ENCODE measurements around the gene NUP107.

The NUP107 gene

DNA sequence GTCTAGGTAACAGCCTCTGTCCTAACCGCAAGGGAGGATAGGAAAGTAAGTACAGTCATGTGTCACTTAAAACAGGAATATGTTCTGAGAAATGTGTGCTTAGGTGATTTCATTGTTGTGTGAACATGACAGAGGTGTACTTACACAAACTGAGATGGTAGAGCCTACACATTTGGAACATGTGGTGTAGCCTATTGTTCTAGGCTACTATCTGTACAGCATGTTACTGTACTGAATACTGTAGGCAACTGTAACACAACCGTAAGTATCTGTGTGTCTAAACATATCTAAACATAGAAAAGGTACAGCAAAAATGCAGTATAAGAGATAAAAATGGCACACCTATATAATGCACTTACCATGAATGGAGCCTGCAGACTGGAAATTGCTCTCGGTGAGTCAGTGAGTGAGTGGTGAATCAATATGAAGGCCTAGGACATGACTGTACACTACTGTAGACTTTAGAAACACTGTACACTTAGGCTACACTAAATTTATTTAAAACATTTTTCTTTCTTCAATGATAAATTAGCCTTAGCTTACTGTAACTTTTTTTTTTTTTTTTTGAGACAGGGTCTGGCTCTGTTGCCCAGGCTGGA is 108.0 kb downstream of the NUP107 start:
- peak; percentile 73; the same call in 2 of the 3 replicates for ATAC-seq
- TF ChIP-seq ZNF565 (CRISPR knock-in tag; conservative IDR thresholded peaks at IDR 0.05; ENCODE audit: low read depth) (no peak), CSDC2 (CRISPR knock-in tag; IDR thresholded peaks at IDR 0.05) (no peak), PPARA (CRISPR knock-in tag; IDR thresholded peaks at IDR 0.05; ENCODE audit: borderline replicate concordance) (no peak), ZFP30 (CRISPR knock-in tag; IDR thresholded peaks at IDR 0.05) (no peak), ISL1 (CRISPR knock-in tag; IDR thresholded peaks at IDR 0.05) (no peak), ESRRG (CRISPR knock-in tag; IDR thresholded peaks at IDR 0.05) (no peak), OSR1 (CRISPR knock-in tag; IDR thresholded peaks at IDR 0.05) (no peak), ZFP3 (CRISPR knock-in tag; IDR thresholded peaks at IDR 0.05) (no peak), TCF4 (CRISPR knock-in tag; IDR thresholded peaks at IDR 0.05; ENCODE audit: borderline replicate concordance) (no peak), ZNF8 (CRISPR knock-in tag; IDR thresholded peaks at IDR 0.05) (no peak), ARNTL (CRISPR knock-in tag; IDR thresholded peaks at IDR 0.05; ENCODE audit: borderline replicate concordance, low read depth) (no peak), SNAI2 (CRISPR knock-in tag; IDR thresholded peaks at IDR 0.05) (no peak), ZNF70 (CRISPR knock-in tag; IDR thresholded peaks at IDR 0.05) (no peak), GLIS3 (CRISPR knock-in tag; IDR thresholded peaks at IDR 0.05) (no peak)
- TF ChIP-seq, protein P1, sequence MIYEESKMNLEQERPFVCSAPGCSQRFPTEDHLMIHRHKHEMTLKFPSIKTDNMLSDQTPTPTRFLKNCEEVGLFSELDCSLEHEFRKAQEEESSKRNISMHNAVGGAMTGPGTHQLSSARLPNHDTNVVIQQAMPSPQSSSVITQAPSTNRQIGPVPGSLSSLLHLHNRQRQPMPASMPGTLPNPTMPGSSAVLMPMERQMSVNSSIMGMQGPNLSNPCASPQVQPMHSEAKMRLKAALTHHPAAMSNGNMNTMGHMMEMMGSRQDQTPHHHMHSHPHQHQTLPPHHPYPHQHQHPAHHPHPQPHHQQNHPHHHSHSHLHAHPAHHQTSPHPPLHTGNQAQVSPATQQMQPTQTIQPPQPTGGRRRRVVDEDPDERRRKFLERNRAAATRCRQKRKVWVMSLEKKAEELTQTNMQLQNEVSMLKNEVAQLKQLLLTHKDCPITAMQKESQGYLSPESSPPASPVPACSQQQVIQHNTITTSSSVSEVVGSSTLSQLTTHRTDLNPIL (CRISPR knock-in tag; IDR thresholded peaks at IDR 0.05; ENCODE audit: low read depth), result no peak
- TF ChIP-seq, protein P2, sequence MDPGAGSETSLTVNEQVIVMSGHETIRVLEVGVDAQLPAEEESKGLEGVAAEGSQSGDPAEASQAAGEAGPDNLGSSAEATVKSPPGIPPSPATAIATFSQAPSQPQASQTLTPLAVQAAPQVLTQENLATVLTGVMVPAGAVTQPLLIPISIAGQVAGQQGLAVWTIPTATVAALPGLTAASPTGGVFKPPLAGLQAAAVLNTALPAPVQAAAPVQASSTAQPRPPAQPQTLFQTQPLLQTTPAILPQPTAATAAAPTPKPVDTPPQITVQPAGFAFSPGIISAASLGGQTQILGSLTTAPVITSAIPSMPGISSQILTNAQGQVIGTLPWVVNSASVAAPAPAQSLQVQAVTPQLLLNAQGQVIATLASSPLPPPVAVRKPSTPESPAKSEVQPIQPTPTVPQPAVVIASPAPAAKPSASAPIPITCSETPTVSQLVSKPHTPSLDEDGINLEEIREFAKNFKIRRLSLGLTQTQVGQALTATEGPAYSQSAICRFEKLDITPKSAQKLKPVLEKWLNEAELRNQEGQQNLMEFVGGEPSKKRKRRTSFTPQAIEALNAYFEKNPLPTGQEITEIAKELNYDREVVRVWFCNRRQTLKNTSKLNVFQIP (CRISPR knock-in tag; IDR thresholded peaks at IDR 0.05; ENCODE audit: borderline replicate concordance, low read depth), result no peak
- TF ChIP-seq, protein P3, sequence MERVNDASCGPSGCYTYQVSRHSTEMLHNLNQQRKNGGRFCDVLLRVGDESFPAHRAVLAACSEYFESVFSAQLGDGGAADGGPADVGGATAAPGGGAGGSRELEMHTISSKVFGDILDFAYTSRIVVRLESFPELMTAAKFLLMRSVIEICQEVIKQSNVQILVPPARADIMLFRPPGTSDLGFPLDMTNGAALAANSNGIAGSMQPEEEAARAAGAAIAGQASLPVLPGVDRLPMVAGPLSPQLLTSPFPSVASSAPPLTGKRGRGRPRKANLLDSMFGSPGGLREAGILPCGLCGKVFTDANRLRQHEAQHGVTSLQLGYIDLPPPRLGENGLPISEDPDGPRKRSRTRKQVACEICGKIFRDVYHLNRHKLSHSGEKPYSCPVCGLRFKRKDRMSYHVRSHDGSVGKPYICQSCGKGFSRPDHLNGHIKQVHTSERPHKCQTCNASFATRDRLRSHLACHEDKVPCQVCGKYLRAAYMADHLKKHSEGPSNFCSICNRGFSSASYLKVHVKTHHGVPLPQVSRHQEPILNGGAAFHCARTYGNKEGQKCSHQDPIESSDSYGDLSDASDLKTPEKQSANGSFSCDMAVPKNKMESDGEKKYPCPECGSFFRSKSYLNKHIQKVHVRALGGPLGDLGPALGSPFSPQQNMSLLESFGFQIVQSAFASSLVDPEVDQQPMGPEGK (CRISPR knock-in tag; IDR thresholded peaks at IDR 0.05; ENCODE audit: borderline replicate concordance), result no peak
